HG02759 (cell line): ENCODE results near the gene RAVER1.

Source experiments
- ATAC-seq: cut with Tn5 transposase; IDR thresholded peaks from one replicate; pipeline ENCODE4 v1.9.1; 2021; ENCODE audit warnings: mild to moderate bottlenecking, moderate library complexity; ENCODE audit not compliant: unreplicated experiment

Gene RAVER1

DNA sequence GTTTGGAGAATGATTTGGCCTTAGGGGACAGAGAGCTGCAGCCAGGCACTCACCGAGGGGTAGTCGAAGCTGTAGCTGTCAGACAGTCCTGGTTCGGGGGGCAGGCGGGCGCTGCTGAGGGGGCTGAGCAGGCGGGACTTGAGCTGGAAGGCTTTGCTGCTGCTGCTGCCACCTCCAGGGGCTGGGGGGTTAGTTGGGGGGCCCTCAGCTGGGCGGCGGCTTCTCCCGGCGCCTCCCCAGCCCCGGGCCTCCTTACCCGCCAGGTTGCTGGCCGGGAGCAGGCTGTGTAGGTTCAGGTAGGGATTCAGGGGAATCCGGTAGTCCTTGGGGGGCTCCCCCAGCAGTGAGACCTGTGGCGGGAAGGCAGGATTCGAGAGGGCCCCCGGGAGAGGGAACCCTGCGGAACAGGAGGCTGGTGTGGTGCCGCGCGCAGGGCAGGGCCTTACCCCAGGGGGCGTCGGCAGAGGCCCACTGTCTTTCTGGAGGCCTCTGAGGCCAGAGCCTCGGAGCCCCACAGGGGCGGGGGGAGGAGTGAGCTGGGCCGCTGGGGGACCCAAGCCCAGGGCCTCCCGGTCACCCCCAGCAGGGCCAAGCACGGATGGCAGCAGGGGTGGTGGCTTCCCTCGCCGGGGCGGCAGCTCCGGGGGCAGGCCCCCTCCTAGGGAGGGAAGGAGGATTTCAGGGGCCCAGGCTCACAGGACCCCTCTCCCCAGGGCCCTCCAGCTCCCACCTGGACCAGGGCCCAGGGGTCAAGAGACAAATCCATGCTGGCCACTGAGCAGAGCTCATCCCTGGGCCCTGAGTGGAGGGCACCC lies 12.5 kb downstream of the RAVER1 start:
- no peak for ATAC-seq

DNA sequence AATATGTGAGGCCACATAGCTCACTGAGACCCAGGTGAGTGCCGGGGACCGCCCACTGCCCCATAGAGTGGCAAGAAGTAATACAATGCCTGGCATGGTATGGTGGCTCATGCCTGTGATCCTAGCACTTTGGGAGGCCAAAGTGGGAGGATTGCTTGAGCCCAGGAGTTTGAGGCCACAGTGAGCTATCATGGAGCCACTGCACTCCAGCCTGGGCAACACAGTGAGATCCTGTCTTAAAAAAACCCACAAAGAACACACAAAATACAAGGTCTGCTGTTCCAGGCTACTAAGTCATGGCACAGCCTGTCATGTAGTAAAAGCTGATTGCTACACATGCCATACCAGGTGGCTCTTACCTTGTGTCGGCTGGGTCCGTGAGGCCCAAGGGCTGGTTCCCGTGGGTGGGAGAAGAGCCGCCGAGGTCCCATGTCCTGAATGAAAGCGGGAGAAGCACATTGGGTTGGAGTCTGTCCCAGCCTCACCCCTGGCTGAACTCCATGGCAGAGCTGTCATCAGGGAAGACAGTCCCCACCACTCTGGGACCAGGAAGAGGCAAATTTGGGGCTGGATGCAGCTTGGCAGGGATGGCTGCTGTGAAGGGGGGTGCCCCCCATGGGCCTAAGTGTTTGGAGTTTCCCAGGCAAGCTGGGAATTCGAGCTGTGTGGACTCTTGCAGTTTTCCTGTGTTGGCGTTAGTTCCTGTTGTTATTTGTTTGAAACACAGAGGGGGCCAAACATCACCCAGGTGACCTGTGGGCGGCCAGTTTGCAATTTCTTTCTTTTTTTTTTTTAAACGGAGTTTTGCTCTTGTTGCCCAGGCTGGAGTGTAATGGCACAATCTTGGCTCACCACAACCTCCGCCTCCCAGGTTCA lies 14.3 kb downstream of the RAVER1 start:
- ATAC-seq = no peak

DNA sequence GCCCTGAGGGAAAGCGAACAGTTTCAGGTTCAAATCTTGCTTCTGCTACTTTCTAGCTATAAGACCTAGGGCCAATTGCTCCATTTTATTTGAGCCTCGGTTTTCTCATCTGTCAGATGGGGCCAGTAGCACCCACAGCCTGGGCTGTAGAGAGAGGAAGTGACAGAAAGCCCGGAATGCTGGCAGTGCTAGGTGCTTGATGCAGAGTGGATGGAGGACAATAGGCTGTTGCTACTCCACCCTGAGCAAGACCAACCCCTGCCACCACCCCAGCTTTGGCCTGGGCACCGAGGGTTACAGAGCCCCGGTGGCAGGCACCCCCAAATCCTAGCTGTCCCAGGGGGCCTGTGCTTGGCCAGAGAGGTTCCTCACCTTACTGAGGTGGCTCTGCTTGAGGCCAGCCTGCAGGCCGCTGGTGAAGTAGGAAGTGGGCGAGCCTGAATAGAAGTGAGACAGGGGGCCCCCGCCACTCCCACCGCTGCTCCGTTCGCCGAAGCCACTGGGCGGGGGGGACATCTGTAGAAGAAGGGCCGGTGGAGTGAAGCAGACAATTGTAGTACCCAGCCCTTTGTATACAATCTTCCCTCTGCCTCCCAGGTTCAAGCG lies 15.4 kb downstream of the RAVER1 start:
- no peak for ATAC-seq

DNA sequence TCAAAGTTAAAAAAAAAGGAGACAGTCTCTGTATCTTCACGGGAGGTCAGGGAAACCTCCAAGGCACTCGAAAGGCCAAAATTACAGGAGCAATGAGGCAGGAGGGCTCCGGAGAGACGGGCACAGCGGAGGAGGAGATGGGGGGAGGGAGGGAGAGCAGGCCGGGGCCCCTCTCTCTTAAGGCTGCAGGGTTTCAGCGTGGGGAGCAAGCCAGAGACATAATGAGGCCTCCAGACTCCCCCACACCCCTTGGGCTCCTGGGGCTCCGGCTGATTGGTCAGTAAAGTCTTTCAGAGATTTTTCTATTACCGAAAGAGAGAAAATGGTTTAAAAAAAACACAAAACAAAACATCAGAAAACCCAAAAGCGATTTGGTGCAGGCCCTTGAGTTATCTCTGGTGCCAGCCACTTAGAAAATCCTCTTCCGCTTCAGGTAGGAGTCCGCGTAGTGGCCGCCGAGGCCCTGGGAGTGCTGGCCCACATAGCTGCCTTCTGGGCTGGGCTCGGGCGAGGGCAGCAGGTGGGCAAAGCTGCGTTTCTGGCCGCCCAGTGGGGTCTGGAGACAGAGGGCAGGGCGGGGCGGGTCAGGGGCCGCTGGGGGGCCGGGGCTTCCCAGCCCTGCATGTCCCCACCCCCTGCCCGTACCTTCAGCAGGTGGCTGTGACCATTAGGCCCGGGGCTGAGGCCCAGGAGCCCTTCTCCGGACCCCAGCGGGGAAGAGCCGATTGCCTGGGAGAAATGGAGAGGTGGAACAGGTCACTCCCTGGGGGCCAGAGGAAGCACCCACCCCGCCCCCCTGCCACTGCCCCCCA lies 16.1 kb downstream of the RAVER1 start:
- ATAC-seq = no peak

DNA sequence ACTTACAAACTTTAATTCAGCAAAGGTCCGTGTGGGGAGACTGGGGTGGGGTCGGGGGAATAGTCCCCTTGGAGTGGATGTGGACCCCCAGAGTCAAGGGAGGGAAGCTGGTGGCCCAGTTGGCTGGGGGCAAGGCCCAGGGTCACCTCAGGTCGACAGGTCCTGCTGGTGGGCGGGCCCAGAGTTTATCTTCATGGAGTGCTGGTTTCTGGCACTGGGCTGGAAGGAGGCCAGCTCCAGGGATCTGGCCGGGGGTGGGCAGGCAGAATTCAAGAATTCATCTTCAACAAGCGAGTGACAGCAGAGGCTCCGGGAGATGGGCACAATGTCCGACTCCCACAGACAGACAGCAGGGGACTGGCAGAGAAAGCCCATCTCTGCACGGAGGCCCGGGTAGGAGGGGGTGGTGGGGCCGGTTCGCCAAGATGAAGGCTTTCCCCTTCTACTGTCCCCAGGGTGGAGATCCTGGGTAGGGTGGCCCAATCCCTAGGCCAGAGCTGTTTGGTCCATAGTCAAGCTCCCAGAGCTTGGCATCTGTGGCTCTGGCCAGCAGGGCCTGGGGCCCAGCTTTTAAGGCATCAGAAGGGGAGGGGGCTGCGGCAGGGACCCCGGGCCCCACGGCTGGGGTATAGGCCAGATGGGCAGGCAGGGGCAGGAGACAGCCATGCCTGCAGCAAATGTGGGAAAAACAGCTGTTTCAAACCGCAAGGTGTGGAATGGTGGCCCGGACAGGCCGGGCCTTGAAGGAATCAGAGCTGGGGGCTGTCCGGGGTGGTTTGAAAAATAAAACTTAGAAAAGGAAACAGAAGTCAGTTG lies 16.9 kb downstream of the RAVER1 start:
- ATAC-seq = no peak

DNA sequence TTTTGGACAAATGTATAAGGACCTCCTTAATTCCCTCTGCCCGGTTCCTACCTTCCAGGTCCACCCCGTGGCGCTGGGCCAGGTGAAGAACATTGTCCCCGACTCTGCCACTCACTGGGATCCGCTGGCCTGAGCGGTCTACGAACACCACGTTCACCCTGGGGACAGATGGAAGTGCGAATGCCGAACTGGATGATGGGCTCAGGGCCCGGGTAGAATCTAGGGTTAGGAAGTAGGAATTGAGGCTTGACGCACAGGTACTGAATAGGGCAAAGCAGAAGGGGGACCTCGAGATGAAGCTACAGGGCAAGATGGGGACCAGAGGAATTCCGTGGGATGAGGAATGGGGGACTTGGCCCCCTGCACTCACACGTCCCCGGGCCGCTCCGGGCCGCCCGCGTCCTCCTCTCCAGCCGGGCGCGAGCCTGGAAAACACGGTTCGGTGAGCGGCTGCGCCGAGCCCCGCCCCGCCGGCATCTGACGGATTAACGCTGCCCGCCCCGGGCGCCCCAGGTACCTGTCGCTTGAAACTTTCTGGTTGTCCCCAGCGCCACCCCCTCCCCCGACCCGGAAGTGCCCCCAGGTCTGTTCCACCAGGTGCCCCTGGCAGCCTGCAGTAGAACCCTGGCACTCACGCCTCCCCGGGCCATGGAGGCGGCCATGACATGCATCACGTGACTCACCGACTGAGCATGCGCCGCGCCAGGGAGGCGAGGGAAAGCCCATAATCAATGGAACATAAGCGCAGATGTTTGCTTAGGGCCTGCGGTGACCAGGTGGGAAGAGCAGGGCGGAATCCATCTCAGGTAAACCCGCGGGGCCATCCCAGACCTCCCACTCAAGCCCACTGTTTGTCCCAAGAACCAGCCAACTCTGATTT lies 17.8 kb downstream of the RAVER1 start, which contains the start of gene FDX2:
TSS of gene FDX2 (minus strand) at position 681 of the 880 bp plus-strand sequence. CDS start at position 662, 19 bp downstream.
- peak; percentile 87 for ATAC-seq

DNA sequence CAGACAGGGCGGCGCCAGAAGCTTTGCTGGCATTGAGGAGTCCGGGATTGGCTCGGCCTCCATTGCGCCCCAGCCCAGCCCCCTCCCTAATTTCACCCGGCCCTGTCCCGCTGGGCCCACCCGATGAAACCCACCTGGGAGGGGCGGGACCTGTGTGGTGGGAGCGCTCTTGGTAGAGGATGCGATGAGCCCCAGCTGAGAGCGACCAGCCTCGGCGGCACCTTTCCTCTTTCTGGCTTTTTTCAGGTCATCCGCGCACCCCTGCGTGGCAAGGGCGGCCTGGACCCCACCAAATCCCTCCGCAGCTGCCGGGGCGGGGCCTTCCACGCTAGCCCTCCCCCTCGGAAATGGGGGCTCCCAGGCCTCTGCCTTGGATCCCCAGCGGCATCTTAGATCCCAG lies 23.9 kb downstream of the RAVER1 start, which contains the start of gene ZGLP1:
TSS of gene ZGLP1 (minus strand) at position 393 of the 400 bp plus-strand sequence.
- no peak for ATAC-seq

DNA sequence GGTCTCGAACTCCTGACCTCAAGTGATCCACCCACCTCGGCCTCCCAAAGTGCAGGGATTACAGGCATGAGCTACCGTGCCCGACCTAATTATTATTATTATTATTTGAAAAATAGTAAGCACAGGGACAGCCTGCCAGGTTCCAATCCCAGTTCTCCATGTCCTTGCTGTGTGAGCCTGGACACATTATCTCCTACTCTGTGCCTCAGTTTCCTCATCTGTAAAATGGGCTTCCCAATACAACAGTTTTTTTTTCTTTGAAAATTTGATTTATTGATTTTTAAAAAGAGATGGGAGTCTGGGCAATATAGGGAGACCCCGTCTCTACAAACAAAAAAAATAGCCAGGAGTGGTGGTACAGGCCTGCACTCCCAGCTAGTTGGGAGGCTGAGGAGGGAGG lies 27.0 kb downstream of the RAVER1 start:
- no peak for ATAC-seq

DNA sequence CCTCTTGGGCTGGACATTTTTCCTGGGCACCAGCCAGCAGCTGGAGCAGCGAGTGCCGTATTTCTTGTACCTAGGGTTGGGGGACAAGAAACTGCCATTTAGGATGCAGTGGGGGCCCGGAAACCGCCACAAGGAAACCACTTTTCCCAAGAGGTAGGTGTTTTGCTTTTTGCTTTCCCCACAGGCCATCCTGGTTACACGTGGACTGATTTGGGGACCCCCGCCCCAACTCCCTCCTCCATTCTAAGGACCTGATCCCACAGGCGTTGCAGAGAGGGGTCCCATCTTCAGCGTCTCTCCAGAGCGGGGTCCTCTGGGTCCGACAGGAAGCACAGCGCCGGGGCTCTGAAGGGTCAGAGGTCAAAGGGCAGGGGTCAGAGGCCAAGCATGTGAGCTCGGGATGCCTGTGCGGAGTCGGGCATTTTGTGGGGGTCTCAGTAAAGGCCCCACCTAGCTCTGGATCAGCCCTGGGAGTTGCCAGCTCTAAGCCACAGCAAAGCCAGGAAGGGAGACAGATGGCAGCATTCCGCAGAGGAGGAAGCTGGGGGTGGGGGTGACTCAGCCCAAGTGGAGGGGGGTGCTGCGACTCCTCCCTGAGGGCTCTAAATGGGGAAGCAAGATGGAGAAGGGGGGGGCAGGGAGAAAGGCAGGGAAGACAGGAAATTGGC lies 28.1 kb downstream of the RAVER1 start:
- no peak for ATAC-seq

DNA sequence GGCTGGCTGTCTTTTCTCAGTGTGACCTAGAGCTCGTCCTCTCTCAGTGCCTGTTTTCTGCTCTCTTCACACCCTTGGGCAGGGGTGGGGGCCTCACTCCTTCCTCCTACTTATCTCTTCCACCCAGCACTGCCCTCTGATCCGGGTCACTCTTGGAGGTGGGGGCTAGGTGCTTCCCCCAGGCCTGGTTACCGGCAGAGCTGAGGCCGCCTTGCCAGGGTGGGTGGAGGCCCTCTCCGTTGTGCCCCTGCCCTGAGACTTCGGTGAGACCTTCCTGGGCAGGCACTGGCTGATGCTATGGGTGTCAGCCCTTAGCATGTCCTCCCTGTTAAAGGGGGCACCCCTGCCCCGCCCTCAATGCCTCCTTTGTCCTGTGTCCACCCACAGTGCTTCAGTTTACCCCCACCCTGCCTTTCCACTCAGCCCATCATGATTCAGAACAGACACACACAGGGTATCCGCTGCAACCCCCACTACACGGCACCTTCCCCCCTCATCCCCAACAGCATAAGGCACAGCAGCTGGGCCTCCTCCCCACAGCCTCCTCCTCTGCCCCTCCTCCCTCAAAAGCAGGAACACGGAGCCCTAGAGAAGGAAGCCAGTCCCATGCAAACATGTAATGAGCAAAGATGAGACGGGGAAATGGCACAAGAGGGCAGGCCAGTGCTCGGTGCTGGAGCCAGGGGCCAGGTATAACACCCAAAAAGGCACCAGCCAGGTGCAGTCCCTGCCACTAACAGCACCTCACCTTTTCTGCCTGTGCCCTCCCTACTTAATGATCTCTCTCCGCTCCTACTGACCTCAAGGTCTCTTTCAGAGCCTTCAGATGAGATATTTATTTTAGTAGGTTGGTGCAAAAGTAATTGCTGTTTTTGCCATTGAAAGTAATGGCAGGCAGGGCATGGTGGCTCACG lies 33.5 kb downstream of the RAVER1 start:
- no peak for ATAC-seq

DNA sequence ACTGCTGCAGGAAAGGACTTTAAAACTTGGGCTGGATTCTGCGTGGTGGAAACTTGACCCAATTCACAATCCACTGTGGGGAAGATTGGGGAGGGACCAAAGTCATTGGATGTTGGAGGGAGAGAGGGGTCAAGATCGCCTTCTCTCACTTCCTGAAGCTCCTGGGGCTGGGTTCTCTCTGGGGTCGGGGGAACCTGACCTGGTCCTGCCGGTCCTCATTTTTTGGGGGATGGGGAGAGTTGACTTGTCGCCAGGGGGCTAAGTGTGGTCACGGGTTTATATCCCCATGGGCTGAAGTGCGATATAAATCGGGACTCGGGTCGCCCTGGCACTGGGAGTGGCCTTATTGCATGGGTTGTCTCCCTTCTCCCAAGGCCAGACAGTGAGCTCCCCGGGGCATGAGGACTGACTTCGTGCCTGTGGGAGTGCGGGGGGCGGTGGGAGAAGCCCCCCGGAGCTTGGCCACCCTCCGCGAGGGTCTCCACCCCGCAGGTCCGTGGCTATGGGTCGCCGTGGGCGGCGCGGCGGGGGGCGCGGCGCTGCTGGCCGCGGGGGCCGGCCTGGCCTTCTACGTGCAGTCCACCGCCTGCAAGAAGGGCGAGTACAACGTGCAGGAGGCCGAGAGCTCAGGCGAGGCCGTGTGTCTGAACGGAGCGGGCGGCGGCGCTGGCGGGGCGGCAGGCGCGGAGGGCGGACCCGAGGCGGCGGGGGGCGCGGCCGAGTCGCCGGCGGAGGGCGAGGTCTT lies 37.3 kb downstream of the RAVER1 start:
- no peak for ATAC-seq

DNA sequence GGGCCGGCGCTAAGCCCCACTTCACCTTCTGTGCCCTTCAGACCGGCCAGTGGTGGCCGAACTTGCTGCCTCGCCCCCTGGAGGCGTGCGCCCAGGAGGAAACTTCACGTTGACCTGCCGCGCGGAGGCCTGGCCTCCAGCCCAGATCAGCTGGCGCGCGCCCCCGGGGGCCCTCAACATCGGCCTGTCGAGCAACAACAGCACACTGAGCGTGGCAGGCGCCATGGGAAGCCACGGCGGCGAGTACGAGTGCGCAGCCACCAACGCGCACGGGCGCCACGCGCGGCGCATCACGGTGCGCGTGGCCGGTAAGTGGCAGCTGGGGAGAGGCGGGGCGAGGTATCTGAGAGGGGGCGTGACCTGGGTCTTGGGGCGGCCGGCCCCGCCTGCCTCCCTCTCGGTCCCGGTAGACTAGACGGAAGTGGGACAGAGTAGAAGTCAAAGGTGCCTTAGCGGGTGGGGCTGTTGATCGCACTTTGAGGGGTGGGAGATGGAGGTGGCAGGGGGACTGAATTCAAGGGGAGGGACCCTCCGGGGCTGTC lies 38.0 kb downstream of the RAVER1 start:
- peak; percentile 55 for ATAC-seq

DNA sequence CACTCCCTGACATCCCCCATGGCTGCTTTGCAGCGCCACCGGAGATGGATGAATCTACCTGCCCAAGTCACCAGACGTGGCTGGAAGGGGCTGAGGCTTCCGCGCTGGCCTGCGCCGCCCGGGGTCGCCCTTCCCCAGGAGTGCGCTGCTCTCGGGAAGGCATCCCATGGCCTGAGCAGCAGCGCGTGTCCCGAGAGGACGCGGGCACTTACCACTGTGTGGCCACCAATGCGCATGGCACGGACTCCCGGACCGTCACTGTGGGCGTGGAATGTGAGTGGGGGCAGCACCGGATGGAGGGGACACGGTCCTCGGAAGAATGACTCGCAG lies 39.0 kb downstream of the RAVER1 start:
- no peak for ATAC-seq

DNA sequence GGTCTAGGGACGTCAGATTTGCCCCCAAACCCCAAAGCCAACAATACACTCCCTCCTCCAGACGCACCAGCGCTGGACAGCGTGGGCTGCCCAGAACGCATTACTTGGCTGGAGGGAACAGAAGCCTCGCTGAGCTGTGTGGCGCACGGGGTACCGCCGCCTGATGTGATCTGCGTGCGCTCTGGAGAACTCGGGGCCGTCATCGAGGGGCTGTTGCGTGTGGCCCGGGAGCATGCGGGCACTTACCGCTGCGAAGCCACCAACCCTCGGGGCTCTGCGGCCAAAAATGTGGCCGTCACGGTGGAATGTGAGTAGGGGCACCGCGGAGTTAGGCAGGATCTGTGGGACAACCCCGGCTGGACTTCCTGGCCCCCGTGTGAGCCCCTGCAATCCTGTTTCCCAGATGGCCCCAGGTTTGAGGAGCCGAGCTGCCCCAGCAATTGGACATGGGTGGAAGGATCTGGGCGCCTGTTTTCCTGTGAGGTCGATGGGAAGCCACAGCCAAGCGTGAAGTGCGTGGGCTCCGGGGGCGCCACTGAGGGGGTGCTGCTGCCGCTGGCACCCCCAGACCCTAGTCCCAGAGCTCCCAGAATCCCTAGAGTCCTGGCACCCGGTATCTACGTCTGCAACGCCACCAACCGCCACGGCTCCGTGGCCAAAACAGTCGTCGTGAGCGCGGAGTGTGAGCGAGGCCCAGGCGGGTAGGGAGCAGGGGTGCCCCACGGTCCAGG lies 39.5 kb downstream of the RAVER1 start:
- no peak for ATAC-seq

DNA sequence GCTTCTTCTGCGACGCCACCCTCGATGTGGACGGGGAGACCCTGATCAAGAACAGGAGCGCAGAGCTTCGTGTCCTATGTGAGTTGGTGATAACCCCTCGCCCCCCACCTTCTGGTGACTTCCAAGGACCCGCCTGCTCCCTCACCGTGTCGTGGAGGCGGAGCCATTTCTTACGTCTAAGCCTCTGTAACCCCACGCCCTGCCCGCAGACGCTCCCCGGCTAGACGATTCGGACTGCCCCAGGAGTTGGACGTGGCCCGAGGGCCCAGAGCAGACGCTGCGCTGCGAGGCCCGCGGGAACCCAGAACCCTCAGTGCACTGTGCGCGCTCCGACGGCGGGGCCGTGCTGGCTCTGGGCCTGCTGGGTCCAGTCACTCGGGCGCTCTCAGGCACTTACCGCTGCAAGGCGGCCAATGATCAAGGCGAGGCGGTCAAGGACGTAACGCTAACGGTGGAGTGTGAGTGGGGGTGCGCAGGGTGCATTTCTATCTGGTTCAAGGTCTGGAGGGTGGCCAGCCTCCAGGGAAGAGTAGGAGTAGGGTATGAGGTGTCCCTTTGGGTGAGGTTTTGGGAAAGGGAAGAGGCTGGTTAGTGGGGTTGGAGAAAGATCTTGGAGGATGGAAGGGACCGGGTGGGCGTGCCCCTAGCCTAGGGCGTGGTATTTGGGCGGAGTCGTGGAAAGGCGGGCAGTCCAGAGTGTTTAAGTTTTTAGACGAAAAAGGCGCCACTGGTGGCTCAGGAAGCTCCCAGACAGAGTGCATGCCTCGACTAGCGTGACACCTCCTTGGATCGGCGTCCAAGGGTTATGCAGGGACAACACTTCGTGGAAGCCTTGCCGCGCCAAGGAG lies 40.3 kb downstream of the RAVER1 start:
- ATAC-seq = no peak
